Activated T-helper 1 cell treated with anti-CD3 and anti-CD28 coated beads, Interleukin-12 subunit alpha, Interleukin-12 subunit beta, Interleukin-2, Interleukin-4 antibody, amounts not matched to agents 30 ng/mL and 10 ng/mL and 1 ng/mL, durations not matched to agents 14 hours and 24 hours and 36 hours (primary cell): ENCODE results near the gene PRKCA. TPM values are rescaled to one million over a fixed set of nuclear protein-coding genes. Genes with fewer than 3 reads are reported as not detected.

ENCODE experiments used
- DNase-seq: peaks from one replicate; pipeline ENCODE4 v3.0.0; 2021; ENCODE audit warnings: low spot score
- H3K27ac Mint-ChIP-seq: one replicate; pipeline ENCODE4 v1.8.0; 2021; ENCODE audit warnings: mild to moderate bottlenecking, mixed read lengths
- H3K27me3 Mint-ChIP-seq: one replicate; pipeline ENCODE4 v1.8.0; 2022; ENCODE audit warnings: mild to moderate bottlenecking, moderate library complexity, mixed read lengths; ENCODE audit not compliant: insufficient read depth
- H3K36me3 Mint-ChIP-seq: one replicate; pipeline ENCODE4 v1.8.0; 2021; ENCODE audit warnings: low read depth, mixed read lengths
- H3K4me1 Mint-ChIP-seq: one replicate; pipeline ENCODE4 v1.8.0; 2021; ENCODE audit warnings: low read depth, mixed read lengths
- H3K4me3 Mint-ChIP-seq: one replicate; pipeline ENCODE4 v1.8.0; 2021; ENCODE audit warnings: mild to moderate bottlenecking, moderate library complexity, mixed read lengths
- H3K9me3 Mint-ChIP-seq: one replicate; pipeline ENCODE4 v1.8.0; 2021; ENCODE audit warnings: mixed read lengths
- intact Hi-C: fragments of 100-400 bp; cut with micrococcal nuclease; formaldehyde crosslinking; loops from one replicate; pipeline ENCODE4 v1.15.1; 2024
- total RNA-seq: library from RNA; stranded (reverse); gene quantifications from 2 replicates; pipeline ENCODE4 v1.2.3, GENCODE V29; 2022

Gene PRKCA
- total RNA-seq, 1 donor from 2014 or later: 157 TPM

DNA sequence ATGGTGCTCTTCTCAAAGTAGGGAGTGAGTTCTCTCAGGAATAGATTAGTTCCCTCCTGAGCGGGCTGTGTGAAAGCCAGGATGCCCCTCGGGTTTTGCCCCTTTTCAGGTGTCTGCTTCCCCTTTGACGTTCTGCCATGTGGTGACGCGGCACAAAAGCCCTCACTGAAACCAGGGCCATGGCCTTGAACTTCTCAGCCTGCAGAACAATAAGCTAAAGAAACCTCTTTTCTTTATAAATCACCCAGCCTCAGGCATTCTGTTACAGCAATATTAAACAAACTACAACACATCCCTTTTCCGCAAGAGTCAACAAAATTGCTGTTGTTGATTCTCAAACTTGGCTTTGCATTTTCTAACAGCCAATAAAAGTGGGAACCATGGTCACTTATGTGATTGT lies 517.1 kb downstream of the PRKCA start:
- intact Hi-C loops: no loop called here
- no peak for DNase-seq
- Mint-ChIP-seq H3K4me1 (no peaks in the 10 kb centered on the region), H3K36me3 (no peaks in the 10 kb centered on the region), H3K9me3 (peaks cover 12% of the 10 kb centered on the region), H3K4me3 (no peak overlapping the region), H3K27me3 (peaks cover 5% of the 10 kb centered on the region), H3K27ac (no peak overlapping the region)

GRCh38 chr17:66822009-66822408 lies 519.6 kb downstream of the PRKCA start:
- Mint-ChIP-seq H3K4me3 (no peak overlapping the region), H3K9me3 (peaks cover 10% of the 10 kb centered on the region), H3K4me1 (no peaks in the 10 kb centered on the region), H3K27me3 (peaks cover 6% of the 10 kb centered on the region), H3K36me3 (no peaks in the 10 kb centered on the region), H3K27ac (no peak overlapping the region)
- no peak for DNase-seq
- intact Hi-C loops: no loop called here

DNA sequence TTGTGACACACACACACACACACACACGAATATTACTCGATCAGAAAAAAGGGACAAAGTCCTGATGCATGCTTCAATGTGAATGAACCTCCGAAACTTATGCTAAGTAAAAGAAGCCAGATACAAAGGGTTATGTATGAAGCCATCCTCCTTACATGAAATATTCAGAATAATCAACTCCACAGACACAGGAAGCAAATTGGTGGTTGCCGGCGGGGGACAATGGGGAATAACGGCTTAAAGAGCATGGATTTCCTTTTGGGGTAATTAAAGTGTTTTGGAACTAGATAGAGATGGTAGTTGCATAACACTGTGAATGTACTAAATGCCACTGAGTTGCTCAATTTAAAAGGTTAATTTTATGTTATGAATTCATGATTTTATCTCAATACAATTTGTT lies 524.4 kb downstream of the PRKCA start:
- no peaks in the 10 kb centered on the region for H3K36me3 Mint-ChIP-seq
- peaks cover 32% of the 10 kb centered on the region for H3K27me3 Mint-ChIP-seq

DNA sequence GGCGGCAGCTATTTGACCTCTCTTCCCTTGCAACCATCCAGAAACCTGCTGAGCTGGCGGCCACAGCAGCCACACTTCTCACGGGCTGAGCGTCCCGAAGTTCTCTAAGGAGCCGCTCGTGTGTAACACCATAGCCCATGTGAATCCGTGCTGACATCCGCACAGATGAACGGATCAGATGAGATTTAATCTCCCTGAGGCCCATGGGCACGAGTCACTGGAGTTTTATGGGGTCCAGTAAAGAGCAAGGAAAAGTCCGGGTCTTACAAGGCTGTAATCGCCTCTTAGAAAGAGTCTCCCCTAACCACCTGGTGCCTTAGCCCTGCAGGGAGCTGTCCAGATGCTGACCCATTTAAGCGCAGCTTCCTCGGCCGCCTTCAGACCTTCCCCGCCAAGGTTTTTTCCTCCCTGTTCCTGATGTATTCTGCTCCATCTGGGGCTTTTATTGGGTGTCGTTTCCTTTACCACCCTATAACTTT lies 527.0 kb downstream of the PRKCA start:
- Mint-ChIP-seq H3K4me1 (peaks cover 9% of the 10 kb centered on the region), H3K36me3 (no peaks in the 10 kb centered on the region), H3K27me3 (peaks cover 41% of the 10 kb centered on the region), H3K4me3 (no peak overlapping the region), H3K9me3 (no peaks in the 10 kb centered on the region), H3K27ac (no peak overlapping the region)
- peak; percentile 6 for DNase-seq
- intact Hi-C loops: no loop called here

More for the DNA sequence above, 524.4 kb downstream of the PRKCA start:
- H3K4me3 Mint-ChIP-seq: no peak overlapping the region
- H3K9me3 Mint-ChIP-seq: no peaks in the 10 kb centered on the region
- no peak for DNase-seq
- H3K4me1 Mint-ChIP-seq: peaks cover 9% of the 10 kb centered on the region
- intact Hi-C loops: no loop called here
- no peak overlapping the region for H3K27ac Mint-ChIP-seq

DNA sequence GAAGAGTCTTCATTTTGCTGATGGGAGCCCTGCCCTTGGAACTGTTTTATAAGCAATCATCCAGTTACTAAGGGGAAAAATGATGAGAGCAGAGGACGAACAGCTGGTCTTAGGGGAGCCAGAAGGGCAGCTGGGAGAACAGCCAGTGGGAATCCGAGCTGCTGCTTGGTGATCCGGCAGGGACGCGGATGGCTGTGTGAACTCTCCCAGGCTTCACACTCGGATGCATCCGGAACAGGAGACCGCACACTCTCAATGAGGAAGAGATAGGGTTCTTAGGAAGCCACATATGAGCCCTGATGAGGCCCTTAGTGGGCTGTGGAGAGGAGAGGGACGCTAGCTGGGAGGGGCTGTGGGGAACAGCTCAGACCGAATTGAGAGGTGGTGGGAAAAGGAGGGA lies 527.5 kb downstream of the PRKCA start:
- Mint-ChIP-seq H3K27ac (no peak overlapping the region), H3K9me3 (no peaks in the 10 kb centered on the region), H3K27me3 (peaks cover 41% of the 10 kb centered on the region), H3K4me3 (no peak overlapping the region), H3K36me3 (no peaks in the 10 kb centered on the region), H3K4me1 (peaks cover 9% of the 10 kb centered on the region)
- no peak for DNase-seq
- intact Hi-C loops: no loop called here

DNA sequence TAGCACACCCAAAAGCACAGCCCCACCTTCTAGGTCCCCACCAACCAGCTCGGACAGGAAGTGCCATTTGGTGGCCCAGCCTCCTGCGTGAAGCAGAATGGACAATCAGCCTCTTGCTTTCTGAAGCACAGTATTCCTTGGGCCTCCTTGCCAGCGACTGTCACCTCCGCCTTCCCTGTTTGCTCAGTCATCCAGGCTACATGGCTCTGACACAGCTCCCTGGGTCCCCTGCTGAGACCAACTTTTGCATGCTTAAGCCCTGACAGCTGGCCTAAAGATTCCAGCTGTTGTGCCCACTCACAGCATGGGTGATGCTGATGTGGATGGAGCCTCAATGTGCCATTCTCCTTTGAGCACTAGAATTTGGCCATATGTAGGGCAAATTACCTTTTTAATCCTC lies 528.0 kb downstream of the PRKCA start:
- Mint-ChIP-seq H3K4me1 (peaks cover 9% of the 10 kb centered on the region), H3K27me3 (peaks cover 41% of the 10 kb centered on the region), H3K36me3 (no peaks in the 10 kb centered on the region), H3K27ac (no peak overlapping the region), H3K4me3 (no peak overlapping the region), H3K9me3 (no peaks in the 10 kb centered on the region)
- DNase-seq: no peak
- intact Hi-C loops: no loop called here

GRCh38 chr17:66831383-66832210 lies 529.2 kb downstream of the PRKCA start:
- Mint-ChIP-seq H3K36me3 (no peaks in the 10 kb centered on the region), H3K4me3 (no peak overlapping the region), H3K27me3 (peaks cover 45% of the 10 kb centered on the region), H3K4me1 (peaks cover 9% of the 10 kb centered on the region), H3K27ac (no peak overlapping the region), H3K9me3 (no peaks in the 10 kb centered on the region)
- no peak for DNase-seq
- intact Hi-C loops: no loop called here

- Mint-ChIP-seq H3K4me1 (peaks cover 9% of the 10 kb centered on the region), H3K27ac (no peak overlapping the region), H3K36me3 (no peaks in the 10 kb centered on the region), H3K4me3 (no peak overlapping the region), H3K27me3 (peaks cover 39% of the 10 kb centered on the region), H3K9me3 (no peaks in the 10 kb centered on the region)
- intact Hi-C loops: no loop called here
- no peak for DNase-seq
Observed at GRCh38 chr17:66833201-66833600, 530.8 kb downstream of the PRKCA start.

DNA sequence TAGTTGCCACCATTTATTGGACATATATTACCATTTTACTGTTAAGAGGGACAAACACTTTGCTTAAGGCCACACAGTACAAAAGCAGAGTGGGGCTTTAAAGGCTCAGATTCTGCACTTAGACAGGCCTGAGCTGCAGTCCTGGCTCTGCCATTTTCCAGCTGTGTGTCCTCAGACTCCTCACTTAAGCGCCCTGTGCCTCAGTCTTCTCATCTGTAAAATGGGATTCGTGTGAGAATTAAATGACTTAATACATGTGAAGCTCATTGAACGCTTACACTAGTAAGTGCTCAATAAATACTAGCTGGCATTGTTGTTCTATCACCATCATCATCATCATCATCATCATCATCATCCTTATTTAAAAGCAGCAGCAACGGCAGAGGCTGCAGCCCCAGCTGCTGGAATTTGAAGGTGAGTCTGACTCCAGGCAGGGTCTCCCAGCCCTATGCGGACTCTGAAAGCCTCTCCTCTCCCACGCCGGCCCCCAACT lies 532.1 kb downstream of the PRKCA start:
- no peaks in the 10 kb centered on the region for H3K36me3 Mint-ChIP-seq
- no peaks in the 10 kb centered on the region for H3K9me3 Mint-ChIP-seq
- intact Hi-C loops: no loop called here
- no peak overlapping the region for H3K27ac Mint-ChIP-seq
- no peak for DNase-seq
- peaks cover 5% of the 10 kb centered on the region for H3K4me1 Mint-ChIP-seq
- no peak overlapping the region for H3K4me3 Mint-ChIP-seq
- H3K27me3 Mint-ChIP-seq: peaks cover 27% of the 10 kb centered on the region

DNA sequence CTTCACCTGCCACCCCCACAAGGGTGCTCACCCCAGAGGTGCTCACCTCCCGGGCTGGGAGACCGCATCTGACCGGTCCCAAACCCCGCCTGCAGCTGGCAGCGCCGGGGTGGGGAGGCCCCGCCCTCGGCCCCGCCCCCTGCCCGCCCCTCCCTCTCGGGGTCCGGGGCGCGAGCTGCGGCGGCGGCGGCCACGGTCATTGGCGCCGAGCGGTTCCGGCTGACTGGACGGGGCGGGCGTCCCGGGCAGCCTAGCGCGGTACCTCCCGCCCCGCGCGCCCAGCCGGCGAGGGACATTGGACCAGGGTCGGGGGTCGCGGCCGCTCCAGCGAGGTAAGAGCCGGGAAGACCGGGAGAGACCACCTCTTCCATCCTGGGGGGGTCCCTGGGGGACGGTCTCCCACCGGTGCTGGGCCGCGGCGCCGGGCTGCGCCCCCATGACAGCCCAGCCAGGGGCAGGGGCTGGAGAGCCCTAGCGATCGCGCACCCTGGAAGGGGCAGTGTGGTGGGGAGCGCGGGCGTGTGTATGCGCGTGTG lies 532.6 kb downstream of the PRKCA start, which contains the start of gene CACNG5:
TSS of gene CACNG5 (plus strand) at position 199 of the 536 bp plus-strand sequence. CDS start 42,216 bp downstream, outside the sequence.
- Mint-ChIP-seq H3K27me3 (peaks cover 27% of the 10 kb centered on the region), H3K9me3 (no peaks in the 10 kb centered on the region), H3K4me3 (no peak within 1 kb of the TSS), H3K4me1 (peaks cover under 1% of the 10 kb centered on the region), H3K27ac (no peak within 1 kb of the TSS), H3K36me3 (no peaks in the 10 kb centered on the region)
- intact Hi-C loops: no loop called here
- DNase-seq: no peak

DNA sequence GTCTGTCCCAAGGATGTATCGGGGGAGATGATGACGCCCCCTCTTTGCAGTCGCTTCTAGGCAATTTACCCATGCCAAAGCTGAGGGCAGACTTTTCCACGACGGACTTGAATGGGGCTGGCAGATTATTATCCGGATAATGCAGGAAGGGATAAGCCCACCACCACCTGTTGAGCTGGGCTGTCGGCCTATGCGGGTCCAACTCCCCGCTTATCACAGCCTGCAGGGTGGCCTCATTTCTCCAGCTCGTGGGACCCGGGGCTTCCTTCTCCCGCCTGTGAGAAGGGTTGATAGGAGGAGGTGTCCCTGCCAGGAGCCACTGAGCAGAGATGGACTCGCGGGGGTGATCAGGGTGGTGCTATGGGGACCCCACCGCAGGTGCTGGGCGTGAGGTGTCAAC lies 533.1 kb downstream of the PRKCA start:
- H3K4me3 Mint-ChIP-seq: no peak overlapping the region
- no peak overlapping the region for H3K27ac Mint-ChIP-seq
- H3K4me1 Mint-ChIP-seq: no peaks in the 10 kb centered on the region
- H3K36me3 Mint-ChIP-seq: no peaks in the 10 kb centered on the region
- peaks cover 24% of the 10 kb centered on the region for H3K27me3 Mint-ChIP-seq
- H3K9me3 Mint-ChIP-seq: no peaks in the 10 kb centered on the region
- intact Hi-C loops: no loop called here
- no peak for DNase-seq

GRCh38 chr17:66836063-66837005 lies 533.9 kb downstream of the PRKCA start:
- no peaks in the 10 kb centered on the region for H3K4me1 Mint-ChIP-seq
- no peaks in the 10 kb centered on the region for H3K36me3 Mint-ChIP-seq
- H3K4me3 Mint-ChIP-seq: no peak overlapping the region
- H3K27me3 Mint-ChIP-seq: peaks cover 22% of the 10 kb centered on the region
- no peak overlapping the region for H3K27ac Mint-ChIP-seq
- no peaks in the 10 kb centered on the region for H3K9me3 Mint-ChIP-seq
- DNase-seq: no peak
- intact Hi-C loops: no loop called here
